Jurkat, Clone E6-1 (cell line): ENCODE measurements around the gene NAB1.
"Not testable (repeated sequence)": the region's sequence is repeated elsewhere in the genome, so short reads cannot be mapped to it uniquely, and the experiment has no call there.

Experiments
- DNase-seq: peaks from one replicate; pipeline ENCODE4 v3.0.0-alpha.2; 2011; ENCODE audit warnings: low read depth, low spot score
- H3K4me3 ChIP-seq: 2 replicates; pipeline ENCODE4 v1.5.1; 2011; ENCODE audit warnings: mild to moderate bottlenecking, low read length, control low read depth, moderate library complexity

Gene NAB1

DNA sequence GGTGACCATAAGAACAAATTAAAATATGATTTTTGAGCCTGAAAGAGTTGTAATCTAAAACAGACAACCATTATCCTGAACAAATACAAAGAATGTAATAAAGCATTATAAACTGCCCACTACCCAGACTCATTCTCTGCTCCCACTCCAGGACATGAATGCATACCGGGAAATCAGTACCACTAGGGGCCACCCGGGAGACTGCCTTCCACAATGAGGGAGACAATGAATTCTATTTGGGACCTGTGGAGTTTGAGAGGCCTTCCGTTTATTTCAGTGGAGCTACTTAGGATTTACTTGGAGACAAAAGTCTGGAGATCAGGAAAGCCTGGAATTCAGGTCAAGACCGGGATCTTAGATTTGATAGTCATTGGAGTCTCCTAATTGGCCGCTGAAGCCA, 50.0 kb downstream of the NAB1 start:
- H3K4me3 ChIP-seq, result no peak overlapping the region
- DNase-seq, result no peak

DNA sequence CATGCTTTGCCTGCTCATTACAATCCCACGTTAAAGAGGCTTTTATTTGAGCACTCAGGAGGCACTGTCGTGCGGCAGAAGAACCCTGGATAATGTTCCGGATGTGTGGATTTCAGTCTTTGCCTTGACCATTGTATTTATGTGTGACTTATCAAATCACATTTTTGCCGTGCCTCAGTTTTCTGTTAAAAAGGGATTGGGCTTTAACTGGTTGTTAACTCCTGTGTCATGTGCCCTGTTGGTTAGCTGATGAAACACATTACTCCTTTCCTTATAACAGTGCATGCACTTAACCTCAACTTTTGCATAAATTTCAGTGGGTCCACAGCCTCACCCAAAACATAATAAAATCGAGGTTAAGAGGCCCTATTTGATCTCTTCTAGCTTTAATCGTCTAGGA, 52.7 kb downstream of the NAB1 start:
- no peak for DNase-seq
- no peak overlapping the region for H3K4me3 ChIP-seq

DNA sequence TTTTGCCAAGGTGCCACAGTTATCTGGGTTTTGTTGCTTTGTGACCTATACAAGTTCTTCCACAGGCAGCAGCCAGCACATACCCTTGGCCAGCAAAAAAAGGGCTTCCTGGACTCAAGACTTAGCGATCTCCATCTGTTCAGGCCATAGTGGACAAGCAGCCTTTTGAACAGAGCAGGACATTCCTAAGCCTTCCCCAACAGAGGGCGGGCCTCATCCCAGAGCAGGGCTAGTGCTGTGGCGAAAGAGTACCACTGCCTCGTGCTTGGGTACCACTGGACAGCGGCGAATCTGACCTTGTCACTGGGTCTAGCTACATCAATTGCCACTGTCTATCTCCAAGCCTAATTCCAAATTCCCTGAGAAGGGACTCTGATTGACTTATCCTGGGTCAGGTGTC, 56.4 kb downstream of the NAB1 start:
- H3K4me3 ChIP-seq, result no peak overlapping the region
- no peak for DNase-seq

DNA sequence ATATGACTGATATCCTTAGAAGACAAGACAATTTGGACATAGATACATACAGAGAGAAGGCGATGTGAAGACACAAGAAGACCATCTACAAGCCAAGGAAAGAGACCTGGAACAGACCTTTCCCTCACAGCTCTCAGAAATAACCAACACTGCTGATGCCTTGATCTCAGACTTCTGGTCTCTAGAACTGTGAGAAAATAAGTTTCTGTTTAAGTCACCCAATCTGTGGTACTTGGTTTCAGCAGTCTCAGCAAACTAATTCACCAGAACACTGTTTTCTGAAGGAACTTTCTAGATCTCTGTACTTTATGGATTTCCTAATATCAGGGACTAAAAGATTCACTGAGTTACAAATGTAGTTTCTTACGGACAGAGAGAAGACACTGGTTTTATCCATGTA, 58.8 kb downstream of the NAB1 start:
- H3K4me3 ChIP-seq, result no peak overlapping the region
- DNase-seq, result no peak

DNA sequence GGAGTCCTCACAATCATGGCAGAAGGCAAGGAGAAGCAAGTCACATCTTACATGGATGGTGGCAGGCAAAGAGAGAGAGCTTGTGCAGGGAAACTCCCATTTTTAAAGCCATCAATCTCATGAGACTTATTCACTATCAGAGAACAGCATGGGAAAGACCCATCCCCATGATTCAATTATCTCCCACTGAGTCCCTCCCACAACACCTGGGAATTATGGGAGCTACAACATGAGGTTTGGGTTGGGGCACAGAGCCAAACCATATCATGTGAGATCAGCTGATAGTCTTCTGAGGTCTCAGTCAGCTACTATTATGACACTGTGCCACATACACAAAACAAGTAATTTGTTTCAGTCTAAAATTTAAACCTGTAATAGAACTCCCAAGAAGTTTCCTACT, 59.8 kb downstream of the NAB1 start:
- DNase-seq, result peak; percentile 8
- H3K4me3 ChIP-seq, result not testable (repeated sequence)

DNA sequence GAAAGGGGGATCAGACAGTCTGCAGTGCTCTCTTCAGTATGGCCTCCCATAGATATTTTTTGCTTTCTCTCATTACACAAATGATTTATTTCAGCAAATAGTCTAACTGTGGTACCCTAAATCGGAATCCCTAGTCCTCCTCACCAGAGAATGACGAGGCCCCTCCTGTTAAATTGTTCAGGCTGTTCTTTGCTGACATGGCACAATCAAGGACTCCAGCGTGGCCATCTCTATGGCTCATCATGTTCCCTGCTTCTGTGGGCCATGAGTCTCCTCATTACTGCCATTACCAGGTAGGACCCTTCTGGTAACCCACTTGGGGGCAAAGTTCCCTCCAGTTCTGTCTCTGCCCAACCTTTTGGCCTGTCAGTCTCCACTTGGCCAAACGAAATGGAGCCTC, 62.2 kb downstream of the NAB1 start:
- no peak for DNase-seq
- no peak overlapping the region for H3K4me3 ChIP-seq

DNA sequence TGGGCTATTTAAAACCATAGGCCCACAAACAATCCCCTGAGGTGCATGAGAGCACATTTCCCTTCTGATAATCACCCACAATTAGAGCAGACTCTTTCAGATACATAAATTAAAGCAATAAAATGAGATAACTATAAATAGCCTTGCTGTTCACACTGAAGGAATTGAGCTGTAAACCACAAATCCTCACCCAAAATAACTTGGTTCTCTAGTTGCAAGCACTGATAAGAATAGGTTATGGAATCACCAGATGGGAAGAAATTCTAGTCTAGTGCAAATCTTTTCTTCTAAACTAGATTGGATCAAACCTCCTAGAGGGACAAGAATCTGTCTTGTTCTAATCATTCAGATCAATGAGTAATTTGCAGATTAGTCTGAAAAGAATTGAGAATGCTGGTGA, 64.6 kb downstream of the NAB1 start:
- H3K4me3 ChIP-seq, result no peak overlapping the region
- DNase-seq, result no peak

DNA sequence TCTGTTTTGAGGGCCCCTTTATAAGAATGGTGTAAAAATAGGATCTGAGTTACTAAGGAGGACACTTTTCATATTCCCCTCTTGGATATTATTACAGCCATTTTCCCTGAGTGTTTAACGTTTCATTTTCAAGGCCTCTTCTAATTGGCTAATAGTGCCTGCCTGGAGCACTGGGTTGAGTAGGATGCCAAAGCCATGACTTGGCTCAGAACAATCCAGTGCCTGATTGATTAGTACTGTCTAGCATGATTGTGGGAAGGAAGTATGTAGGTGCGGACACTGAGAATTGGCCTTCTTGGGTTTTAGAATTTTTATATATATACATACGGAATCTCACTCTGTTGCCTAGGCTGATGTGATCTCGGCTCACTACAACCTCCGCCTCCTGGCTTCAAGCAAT, 66.1 kb downstream of the NAB1 start:
- DNase-seq, result no peak
- no peak overlapping the region for H3K4me3 ChIP-seq

DNA sequence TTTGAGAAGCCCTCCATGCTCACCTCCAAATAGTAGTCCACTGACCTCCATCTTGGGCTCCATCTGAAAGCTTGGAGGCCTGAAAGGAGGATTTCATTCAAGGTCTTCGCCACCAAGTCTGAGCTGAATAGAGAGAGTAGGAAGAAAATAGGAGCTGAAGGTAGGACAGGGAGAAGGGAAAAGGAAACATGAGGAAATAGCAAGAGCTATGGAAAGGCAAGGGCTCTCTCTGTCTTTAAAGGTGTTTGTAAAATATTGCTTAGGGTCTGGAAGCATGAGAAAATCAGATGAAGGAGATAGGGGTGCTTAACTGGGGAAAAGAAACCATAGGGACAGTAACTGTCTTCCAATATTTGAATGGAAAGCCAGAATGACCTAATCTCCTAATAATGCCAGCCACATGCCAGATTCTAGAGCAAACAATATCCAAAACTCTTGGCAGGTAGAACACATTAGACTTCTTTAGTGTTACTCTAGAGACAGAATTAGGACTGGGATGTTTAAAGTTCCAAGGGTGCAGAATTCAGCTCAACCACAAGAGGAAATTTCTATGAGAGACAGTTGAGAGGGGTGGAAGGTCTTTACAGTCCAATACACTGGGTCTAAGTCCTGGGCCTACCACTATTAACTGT, 67.4 kb downstream of the NAB1 start:
- no peak for DNase-seq
- H3K4me3 ChIP-seq, result no peak overlapping the region

DNA sequence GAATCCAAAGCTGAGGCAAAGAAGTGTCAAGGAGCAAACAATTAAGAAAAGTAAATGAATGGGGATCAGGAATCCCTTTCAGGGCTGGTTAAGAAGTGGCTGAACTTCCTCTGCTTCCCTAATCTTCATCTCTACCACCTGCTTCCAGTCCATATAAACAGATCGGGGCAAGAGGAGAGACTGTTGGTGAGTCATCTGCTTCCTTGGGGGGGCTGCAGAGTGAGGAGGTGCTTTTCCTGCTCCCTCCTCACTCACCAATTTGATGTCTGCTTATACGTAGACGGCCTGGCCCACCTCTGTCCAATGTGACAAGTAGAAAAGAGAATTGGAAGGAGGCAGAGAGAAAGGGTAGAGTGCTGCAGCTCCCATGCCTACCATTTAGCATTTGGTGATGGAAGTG, 68.4 kb downstream of the NAB1 start:
- DNase-seq, result no peak
- no peak overlapping the region for H3K4me3 ChIP-seq

DNA sequence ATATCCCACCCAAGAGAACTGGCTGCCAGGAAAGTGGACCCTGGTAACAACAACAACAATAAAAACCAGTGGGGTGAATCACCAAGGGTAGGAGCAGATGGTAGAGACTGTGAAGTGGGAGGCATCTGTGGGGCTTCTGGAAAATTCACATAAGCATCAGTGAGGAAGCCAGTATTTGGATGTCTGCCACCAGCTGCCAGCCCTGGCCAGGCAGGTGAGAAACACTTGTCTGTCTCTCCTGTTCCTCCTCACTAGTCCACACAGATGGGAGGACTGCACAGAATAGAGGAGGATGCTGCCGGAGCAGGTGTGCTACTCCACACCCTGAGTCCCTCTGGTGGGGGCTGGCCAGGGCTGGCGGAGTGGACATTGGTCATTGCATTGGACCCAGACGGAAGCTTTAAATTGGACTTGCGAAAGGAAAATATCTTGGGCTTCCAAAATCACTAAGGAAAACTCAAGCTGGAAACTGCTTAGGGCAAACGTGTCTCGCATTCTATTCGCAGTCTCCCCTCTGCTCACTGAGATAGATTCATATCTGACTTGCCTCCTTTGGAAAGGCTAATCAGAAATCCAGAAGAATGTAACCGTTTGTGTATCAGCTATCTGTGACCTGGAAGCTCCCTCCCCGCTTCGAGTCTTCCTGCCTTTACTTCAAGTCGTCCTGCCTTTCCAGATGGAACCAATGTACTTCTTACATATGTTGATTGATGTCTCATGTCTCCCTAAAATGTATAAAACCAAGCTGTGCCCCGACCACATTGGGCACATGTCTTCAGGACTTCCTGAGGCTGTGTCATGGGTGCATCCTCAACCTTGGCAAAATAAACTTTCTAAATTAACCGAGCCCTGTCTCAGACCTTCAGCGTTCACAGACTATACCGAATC, 69.1 kb downstream of the NAB1 start:
- DNase-seq, result no peak
- no peak overlapping the region for H3K4me3 ChIP-seq

DNA sequence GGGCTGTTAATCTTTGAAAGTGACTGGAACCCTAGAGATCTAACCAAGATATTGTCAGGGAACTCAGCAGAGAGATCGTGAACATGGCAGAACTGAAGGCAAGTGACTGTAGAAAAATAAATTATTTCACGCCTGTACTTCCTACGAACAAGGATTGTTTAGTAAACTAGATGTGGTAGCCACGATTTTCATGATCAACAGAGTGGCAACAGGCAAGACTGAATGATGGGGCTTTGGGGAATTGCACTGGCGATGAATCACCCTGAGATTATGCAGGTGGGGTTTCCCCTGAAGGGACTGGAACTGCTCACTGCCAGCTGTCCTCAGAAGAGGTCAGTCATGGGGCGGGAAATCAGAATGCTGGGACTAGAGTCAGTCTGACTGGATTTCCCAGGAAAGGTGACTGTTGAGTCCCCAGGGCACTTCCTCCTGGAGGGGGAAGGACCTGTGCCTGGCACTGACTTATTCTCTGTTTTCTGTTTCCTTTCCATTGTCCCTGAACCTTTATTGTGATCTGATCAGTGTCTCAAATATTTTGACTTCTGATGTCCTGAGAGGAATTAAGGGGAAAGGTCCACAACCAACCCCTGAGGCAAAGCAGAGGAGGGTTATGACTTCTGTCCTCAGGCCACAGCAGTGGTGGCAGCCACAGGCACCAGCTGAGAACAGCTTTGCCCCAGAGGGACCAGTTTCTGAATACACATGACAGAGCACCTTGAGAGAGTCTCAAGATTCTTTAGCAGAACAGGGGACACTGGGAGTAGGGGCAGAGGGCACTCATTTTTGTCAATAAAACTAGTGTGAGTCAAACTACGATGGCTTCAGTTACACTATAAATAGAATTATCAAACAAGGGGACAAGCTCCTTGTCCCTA, 70.0 kb downstream of the NAB1 start:
- no peak for DNase-seq
- H3K4me3 ChIP-seq, result no peak overlapping the region

DNA sequence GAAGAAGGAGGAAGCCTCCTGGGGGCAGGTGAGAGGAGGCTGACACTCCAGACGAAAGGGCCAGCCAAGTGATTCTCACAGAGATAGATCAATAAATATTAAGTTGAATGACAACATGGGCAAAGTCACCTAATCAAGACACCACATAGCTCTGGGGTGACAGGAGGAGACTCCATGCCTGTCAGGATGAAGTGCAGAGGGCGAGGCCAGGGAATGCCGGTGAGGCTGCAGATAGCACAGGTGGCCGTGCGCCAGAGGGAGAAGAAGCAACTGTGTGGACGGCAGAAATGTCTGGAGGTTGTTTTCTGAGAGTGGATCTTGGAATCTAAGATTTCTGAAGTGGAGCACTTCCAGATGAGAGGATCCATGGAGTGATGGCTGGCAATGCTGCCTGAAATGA, 71.4 kb downstream of the NAB1 start:
- no peak overlapping the region for H3K4me3 ChIP-seq
- DNase-seq, result no peak

DNA sequence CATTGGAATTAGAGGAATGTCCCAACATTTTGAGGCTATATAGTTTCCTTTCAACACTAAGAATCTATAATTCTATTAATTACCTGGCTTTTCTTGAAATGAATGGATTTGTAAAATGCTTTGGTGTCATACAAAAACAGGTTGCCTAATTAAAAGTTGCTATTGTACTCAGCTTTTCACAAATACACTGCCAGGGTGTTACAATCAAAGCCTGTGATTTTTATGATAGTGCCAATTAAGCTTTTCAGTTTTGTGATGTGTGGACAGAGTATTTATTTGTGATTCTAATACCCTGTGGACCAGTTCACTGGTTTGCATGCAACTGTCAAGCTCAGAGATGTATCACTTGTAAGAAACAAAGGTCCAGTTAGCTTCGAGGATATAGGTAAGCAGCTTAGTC, 71.8 kb downstream of the NAB1 start:
- DNase-seq, result no peak
- no peak overlapping the region for H3K4me3 ChIP-seq

DNA sequence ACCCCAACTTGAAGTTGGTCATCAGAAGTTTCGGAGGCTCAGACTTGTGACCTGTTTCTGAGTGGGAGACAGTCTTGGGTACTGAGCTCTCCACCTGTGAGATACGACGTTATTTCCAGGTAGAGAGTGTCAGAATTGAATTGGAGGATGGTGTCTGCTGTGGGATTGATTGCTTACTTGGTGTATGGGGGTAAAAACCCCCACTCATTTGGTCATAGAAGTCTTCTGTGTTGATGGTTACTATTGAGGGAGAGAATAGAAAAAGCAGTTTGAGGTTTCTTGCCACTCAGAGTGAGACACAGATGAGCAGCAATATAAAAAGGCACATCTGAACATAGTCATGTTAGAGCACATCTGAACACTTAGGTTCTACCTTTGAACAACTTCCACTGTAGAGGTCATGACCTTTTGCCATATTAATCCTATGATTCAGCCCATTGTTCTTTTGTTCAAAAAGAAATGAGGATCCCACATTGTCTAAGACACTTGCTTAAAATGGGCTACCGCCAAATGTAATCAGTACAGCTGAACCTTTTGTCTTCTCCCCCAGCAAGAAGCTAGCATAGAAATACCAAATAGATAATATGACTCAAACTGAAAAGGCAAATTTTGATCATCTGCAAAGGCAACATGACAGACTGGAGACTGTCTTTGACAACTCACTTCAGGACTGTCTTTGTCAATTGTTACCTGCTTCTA, 73.3 kb downstream of the NAB1 start:
- no peak overlapping the region for H3K4me3 ChIP-seq
- no peak for DNase-seq

DNA sequence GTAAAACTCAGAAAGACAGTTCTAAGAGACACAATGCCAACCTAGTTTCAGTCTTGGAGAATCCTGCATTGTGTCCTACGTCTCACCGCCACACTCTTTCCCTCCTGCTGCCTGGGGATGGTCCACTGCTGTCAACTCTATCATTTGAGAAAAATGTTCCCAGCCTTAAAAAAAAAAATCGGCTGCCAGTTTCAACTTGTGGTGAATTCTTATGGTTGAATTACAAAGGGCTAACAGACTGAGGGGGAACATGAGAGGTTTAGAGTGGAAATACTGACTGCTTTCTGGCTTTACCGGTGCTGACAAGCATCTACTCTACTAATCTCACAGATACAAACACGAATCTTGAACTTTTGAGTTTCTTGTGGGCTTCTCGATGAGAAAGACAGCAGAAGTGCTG, 74.0 kb downstream of the NAB1 start:
- no peak overlapping the region for H3K4me3 ChIP-seq
- DNase-seq, result peak; percentile 33

DNA sequence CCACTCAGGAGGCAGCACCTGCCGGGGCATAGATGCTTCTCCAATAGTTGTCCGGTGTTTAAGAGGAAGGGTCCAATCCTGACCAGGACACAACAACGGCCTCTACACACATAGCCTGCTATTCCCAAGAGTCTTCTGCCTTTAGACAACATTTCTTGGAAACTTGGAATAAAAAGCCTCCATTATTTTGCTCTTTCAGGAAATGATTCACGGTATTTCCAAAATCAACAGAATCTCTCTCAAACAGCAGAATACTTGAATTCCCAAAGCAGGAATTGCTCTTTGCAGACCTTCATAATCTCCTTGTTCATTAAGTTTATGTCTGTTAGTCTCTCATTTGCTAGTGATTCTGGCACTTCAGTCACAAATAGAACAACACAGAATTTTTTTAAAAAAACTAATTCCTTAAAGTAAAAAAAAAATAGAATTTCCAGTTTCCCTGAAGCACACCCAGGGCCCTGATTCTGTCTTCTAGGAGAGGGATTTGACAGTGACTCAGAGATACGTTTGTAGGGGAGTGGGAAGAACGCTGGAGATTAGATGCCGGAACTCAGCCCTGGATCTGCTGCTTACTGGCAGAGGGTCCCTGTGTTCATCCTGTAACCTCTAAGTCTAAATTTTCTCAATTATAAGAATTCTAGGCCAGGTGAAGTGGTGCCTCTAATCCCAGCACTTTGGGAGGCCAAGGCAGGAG, 74.7 kb downstream of the NAB1 start:
- no peak for DNase-seq

DNA sequence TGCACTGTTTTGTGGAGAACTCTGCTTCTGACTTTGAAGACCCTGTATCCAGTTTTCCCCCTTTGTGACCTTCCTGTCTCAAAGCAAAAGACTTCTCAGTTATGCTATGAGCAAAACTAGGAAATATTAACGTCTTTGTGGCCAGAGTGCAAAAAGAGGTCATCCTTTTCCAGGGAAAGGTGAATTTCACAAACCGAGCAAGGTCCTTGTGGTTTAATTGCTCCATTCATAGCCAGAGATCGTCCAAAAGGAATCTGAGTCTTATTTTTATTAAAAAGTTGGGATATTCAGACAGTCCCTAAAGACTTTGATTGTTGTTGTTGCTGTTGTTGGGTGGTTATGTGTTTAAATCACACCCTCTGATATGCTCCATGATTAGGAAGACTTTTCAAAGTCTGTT, 77.4 kb downstream of the NAB1 start:
- no peak for DNase-seq
- H3K4me3 ChIP-seq, result no peak overlapping the region

More for the DNA sequence above, 74.7 kb downstream of the NAB1 start:
- no peak overlapping the region for H3K4me3 ChIP-seq

DNA sequence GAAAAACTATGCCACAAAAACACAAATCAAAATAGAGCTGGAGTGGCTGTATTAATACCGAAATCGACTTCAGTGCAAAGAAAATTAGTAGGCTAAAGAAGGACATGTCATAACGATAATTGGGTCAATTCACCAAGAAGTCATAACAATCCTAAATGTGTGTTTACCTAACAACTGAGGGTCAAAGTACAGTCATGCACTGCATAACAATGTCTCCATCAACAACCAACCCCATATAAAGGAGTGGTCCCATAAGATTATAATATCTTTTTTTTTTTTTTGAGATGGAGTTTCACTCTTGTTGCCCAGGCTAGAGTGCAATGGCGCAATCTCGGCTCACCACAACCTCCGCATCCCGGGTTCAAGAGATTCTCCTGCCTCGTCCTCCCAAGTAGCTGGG, 87.5 kb downstream of the NAB1 start:
- no peak overlapping the region for H3K4me3 ChIP-seq

More for the DNA sequence above, 87.5 kb downstream of the NAB1 start:
- no peak for DNase-seq
